ENCODE results near the gene SLC15A1.

The SLC15A1 gene

GRCh38 chr13:98752467-98753290 lies at the start of gene SLC15A1:
TSS of gene SLC15A1 (minus strand) at chr13:98752672. CDS start at chr13:98752598, 74 bp downstream.
- no peak for DNase-seq

- no peak for DNase-seq
Measured at GRCh38 chr13:98801626-98802418, 49.4 kb upstream of the SLC15A1 start.

- DNase-seq: no peak
Measured at GRCh38 chr13:98800078-98800477, 47.6 kb upstream of the SLC15A1 start.

GRCh38 chr13:98798849-98799645 lies 46.6 kb upstream of the SLC15A1 start:
- DNase-seq: no peak

DNA sequence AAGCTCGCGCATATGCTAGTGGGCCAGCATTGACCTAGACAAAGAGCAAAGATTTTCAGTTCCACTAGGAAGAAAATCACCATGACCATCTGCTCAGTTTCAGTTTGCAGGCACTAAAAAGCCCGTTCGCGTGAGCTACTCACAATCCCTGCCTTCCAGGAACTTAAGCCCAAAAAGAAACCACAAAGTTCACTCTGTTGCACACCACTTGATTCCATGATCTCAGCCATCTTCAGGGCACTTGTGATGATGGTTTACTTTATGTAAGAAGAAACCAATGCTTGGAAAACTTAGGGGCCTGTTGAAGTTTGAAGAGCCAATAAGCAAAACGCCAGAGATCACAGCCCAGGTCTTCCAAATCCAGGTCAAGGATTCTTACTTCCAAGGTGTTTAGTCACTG lies 45.0 kb upstream of the SLC15A1 start:
- DNase-seq: peak; percentile 59 to 60

DNA sequence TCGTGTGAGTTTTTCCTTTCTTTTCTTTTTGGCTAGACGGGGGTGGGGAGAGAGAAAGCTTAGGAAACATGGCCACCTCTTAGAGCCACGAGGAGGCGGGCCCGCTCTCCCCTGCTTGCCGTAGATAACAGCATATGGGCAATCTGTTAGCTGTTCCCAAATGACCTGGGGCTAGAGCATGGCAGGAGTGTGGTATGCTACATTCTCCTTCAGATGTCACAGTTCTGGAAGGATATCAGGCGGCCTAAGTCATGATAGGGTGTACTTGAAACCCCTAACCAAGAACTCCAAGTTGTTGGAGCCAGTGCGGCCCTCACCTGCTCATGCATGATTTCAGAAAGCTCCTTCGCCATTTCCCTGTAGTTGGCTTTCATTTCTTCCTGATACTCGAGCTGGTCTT lies 44.3 kb upstream of the SLC15A1 start:
- no peak for DNase-seq

GRCh38 chr13:98796191-98796590 lies 43.7 kb upstream of the SLC15A1 start:
- no peak for DNase-seq

DNA sequence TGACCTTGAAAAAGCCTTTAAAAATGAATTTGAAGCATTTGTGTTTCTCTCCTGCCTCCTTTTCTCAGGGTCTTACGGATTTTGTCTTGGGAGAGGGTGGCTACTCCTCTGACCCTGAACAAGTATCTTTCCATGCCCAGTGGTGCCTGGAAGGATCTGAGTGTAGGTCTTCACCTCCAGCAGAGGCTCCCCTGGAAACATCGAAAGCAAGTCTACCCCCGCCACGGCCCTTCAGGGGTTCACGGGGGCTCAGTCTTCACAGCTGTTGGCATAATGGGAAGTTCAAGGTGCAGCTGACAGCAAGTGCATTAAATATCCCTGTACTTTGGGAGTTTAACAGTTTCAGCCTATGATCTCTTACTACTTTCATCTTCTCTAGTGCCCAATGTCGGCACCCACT lies 42.7 kb upstream of the SLC15A1 start:
- DNase-seq: no peak

- no peak for DNase-seq
Measured at GRCh38 chr13:98794498-98794897, 42.0 kb upstream of the SLC15A1 start.

- DNase-seq: no peak
Measured at GRCh38 chr13:98792785-98793495, 40.5 kb upstream of the SLC15A1 start.

GRCh38 chr13:98792321-98792720 lies 39.8 kb upstream of the SLC15A1 start:
- DNase-seq: no peak

- no peak for DNase-seq
Measured at GRCh38 chr13:98791611-98792010, 39.1 kb upstream of the SLC15A1 start.

DNA sequence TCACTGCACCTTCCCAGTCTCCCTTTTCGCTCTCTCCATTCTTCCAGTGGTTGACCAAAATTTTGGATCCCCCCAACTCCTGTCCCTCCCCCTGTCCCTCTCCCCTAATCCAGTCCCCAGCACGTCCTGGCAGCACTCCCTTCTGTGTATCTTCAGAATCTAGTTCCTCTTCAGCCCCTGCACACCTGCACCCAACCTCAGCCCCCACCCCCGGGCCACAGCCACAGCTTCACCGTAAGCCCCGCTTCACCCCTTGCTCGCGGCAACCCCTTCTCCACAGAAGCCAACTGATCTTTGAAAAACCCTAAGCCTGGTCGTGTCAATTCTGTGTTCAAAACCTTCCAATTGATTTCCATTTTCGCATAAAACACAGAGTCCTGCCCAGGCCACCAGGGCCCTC lies 35.5 kb upstream of the SLC15A1 start:
- no peak for DNase-seq

GRCh38 chr13:98787173-98787572 lies 34.7 kb upstream of the SLC15A1 start:
- DNase-seq: no peak

DNA sequence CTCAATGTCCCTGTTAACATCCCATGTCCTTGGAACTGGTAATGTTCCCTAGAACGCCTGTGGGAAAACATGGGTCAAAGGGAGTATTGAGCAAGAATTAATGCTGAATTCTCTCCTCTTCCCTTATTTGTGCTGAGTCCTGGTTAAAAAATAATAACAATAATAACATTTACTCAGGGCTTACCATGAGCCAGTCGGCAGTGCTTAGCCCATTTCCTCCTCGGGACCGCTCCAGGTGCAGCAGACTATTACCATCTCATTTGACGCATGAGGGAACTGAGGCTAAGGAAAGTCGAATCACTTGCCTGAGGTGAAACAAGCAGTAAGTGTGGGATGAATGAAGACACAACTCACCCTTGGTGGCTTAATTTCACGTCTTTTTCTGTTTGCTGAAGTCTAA lies 33.6 kb upstream of the SLC15A1 start:
- no peak for DNase-seq

DNA sequence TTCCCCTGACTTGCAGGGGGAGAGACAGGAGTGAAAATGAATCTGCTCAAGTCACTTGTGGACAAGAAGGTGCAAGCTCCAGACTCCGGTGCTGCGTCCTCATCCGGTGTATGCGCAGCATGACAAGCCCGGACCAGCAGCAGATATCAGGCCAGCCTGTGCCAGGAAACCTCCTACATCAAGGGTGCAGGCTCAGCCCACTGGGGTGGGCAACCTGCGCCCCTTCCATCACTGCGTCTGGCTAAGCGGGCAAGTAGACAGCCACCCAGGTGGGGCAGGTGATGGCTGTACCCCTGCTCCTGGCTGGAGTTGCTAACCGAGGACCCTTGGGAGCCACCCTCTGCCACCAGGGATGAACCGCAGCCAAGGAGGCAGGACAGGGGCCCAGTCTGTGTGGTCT lies 32.9 kb upstream of the SLC15A1 start:
- no peak for DNase-seq

DNA sequence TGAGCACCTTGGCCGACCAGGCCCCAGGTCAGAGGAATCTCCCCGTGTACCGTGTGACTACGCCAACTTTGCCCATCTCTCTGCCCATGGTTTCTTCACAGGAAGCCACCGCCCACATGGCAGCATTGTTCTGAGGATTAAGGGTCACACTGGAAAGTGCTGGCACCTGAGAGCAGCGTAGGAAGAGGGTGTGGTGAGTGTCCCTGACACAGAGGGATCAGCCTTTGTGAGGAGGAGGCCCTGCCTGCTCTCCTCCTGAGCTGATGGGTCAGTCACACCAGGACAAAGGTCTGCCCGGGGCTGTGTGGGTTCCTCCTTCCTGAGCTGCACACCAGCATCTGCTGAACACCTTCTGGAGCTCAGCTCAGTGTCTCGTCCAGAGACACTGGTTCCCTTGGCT lies 32.2 kb upstream of the SLC15A1 start:
- no peak for DNase-seq

DNA sequence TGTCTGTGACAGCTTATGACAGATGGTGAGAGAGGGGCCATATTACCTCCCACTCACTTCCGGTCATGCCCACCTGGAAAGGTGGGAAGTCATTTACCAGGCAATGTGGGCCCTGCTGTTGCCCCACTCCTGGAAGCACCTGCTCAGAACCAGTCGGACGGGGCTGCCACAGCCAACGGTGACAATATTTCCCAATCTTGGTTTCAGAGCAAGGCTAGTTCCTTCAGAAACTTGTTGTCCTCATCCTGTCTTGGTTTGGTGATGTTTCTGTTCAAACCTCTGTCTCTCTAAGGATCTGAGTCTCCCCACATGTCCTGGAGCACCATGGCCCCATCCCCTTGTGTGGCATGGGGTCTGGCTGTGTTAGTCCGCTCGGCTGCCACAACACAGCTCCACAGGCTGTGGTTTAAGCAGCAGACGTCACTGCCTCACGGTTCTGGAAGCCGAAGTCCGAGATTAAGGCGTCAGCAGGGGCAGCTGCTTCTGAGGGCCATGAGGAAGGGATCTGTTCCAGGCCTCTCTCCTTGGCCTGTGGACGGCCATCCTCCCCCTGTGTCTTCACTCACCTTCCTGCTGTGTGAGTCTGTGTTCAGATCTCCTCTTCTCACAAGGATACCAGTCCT lies 31.5 kb upstream of the SLC15A1 start:
- DNase-seq: no peak

DNA sequence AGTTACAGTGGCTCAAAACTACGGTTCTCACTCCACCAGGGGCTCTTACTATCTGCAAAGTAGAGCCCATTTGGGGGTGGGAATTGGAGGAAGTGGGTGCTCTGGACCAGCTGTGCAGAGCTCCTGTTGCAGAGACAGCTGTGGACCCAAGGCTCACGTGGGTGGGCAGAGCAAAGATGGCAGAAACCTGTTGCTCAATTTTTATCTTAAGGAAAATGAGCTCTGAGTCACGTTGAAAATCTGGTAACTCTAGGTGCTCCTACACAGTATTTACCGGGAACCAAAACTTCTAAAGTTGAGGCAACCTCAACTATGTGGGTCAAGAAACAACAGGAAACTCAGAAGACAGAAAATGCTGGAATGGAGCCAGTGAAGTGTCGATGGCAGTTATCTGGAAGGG lies 30.2 kb upstream of the SLC15A1 start:
- DNase-seq: no peak

DNA sequence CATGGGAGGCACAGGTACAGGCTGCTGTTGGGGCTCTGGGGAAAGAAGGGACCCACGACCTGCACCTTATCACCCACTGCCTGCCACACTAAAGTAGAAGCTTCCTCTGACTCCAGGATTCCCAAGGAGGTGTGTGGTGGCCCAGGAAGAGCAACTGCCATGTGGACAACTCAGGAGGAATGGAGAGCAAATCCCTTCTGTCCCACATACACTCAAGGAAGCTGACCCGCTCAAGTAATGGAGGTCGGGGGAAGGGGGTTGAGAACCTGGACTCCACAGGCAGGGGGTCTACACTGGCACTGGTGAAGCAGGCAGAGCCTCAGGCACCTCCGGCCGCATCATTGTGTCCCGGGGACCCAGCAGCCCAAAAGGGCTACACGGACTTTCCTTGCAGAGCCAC lies 29.4 kb upstream of the SLC15A1 start:
- DNase-seq: no peak

GRCh38 chr13:98781470-98781869 lies 29.0 kb upstream of the SLC15A1 start:
- no peak for DNase-seq

DNA sequence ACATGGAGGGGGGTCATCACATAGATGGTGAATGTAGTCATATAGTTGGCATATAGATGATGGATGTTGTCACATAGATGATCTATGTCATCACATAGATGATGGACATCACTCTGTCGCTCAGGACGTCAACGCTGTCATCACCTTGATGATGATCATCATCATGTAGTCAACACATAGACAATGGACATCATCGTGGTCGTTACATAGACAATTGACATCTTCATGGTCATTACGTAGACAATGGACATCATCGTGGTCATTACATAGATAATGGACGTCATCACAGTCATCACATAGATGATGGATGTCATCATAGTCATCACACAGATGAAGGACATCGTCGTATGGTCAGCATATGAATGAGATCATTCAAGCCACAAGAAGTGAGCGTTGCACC lies 28.6 kb upstream of the SLC15A1 start:
- no peak for DNase-seq

Data from NCI-H187 (cell line).